ENCODE measurements around the gene SLC16A11. TPM values are rescaled to one million over a fixed set of nuclear protein-coding genes. Genes with fewer than 3 reads are reported as not detected.

Gene SLC16A11
- total and polyA plus RNA-seq, 8 donors: 0.68 to 3.7 (median 2.3) TPM; not detected in 5

GRCh38 chr17:7003745-7004144 is 40.1 kb downstream of the SLC16A11 start:
- no peak for TF ChIP-seq POLR2A (IDR thresholded peaks at IDR 0.05)
- TF ChIP-seq POLR2AphosphoS5 (IDR thresholded peaks at IDR 0.05): no peak
- TF ChIP-seq EP300 (IDR thresholded peaks at IDR 0.05): no peak
- no peak for TF ChIP-seq CTCF (IDR thresholded peaks at IDR 0.05)
- Histone ChIP-seq H3K27ac (no peak overlapping the region), H3K36me3 (peaks cover 34 to 77% (median 69%) of the 10 kb centered on the region in 4 donors), H3K27me3 (no peaks in the 10 kb centered on the region), H3K4me3 (no peak overlapping the region), H3K9me3 (no peaks in the 10 kb centered on the region), H3K4me1 (peaks cover 0 to 16% (median 8%) of the 10 kb centered on the region in 4 donors)
- intact Hi-C loops (cut with DNase I; ENCODE audit: low total_unique reads): loop anchor here (5.0 to 10.0 kb wide), 2 partner anchors 86 to 339 kb away; no protein-coding TSS in a partner anchor
- no peak for DNase-seq
- WGBS, 5 donors: 88 to 96% (median 91%) methylated on average over 2 of the region's 2 CpGs

- Histone ChIP-seq H3K4me1 (peaks cover 0 to 5% (median 2%) of the 10 kb centered on the region in 4 donors), H3K4me3 (no peak overlapping the region), H3K9me3 (no peaks in the 10 kb centered on the region), H3K27ac (no peak overlapping the region), H3K27me3 (no peaks in the 10 kb centered on the region), H3K36me3 (peaks cover 34 to 73% (median 72%) of the 10 kb centered on the region in 4 donors)
- intact Hi-C loops (cut with DNase I; ENCODE audit: low total_unique reads): loop anchor here (5.0 to 10.0 kb wide), 2 partner anchors 85 to 338 kb away; no protein-coding TSS in a partner anchor
- DNase-seq: no peak
- no peak for TF ChIP-seq EP300 (IDR thresholded peaks at IDR 0.05)
- no peak for TF ChIP-seq POLR2A (IDR thresholded peaks at IDR 0.05)
- TF ChIP-seq CTCF (IDR thresholded peaks at IDR 0.05): no peak
- no peak for TF ChIP-seq POLR2AphosphoS5 (IDR thresholded peaks at IDR 0.05)
- 87 to 97% (median 91%) methylated on average over 6 of the region's 6 CpGs for WGBS, 5 donors
Measured at GRCh38 chr17:7002288-7003047, 41.4 kb downstream of the SLC16A11 start.

GRCh38 chr17:7001318-7001961 is 42.5 kb downstream of the SLC16A11 start:
- Histone ChIP-seq H3K9me3 (no peaks in the 10 kb centered on the region), H3K4me3 (no peak overlapping the region), H3K27me3 (no peaks in the 10 kb centered on the region), H3K4me1 (peaks cover 1 to 9% (median 2%) of the 10 kb centered on the region in 4 donors), H3K27ac (no peak overlapping the region), H3K36me3 (peaks cover 29 to 72% (median 70%) of the 10 kb centered on the region in 4 donors)
- 75 to 78% (median 76%) methylated on average over 10 of the region's 10 CpGs for WGBS, 5 donors
- intact Hi-C loops (cut with DNase I; ENCODE audit: low total_unique reads): loop anchor here (5.0 to 10.0 kb wide), 2 partner anchors 84 to 337 kb away; no protein-coding TSS in a partner anchor
- TF ChIP-seq POLR2AphosphoS5 (IDR thresholded peaks at IDR 0.05) (no peak), CTCF (IDR thresholded peaks at IDR 0.05) (peak in 3 of 7 experiments; percentile 26 to 32 (median 30))
- DNase-seq: peak in 1 of 2 donors; percentile 56

GRCh38 chr17:6998855-6999508 is 44.9 kb downstream of the SLC16A11 start:
- no peak for TF ChIP-seq EP300 (IDR thresholded peaks at IDR 0.05)
- no peak for TF ChIP-seq POLR2AphosphoS5 (IDR thresholded peaks at IDR 0.05)
- H3K36me3 ChIP-seq: peaks cover 27 to 72% (median 69%) of the 10 kb centered on the region in 4 donors
- H3K27me3 ChIP-seq: peaks cover 0 to 9% (median 0%) of the 10 kb centered on the region in 3 donors
- WGBS, 5 donors: 79 to 86% (median 83%) methylated on average over 11 of the region's 11 CpGs
- no peaks in the 10 kb centered on the region for H3K9me3 ChIP-seq
- no peak for DNase-seq
- H3K4me1 ChIP-seq: peaks cover 12 to 20% (median 15%) of the 10 kb centered on the region in 4 donors
- H3K27ac ChIP-seq: no peak overlapping the region
- intact Hi-C loops (cut with DNase I; ENCODE audit: low total_unique reads): no loop called here
- H3K4me3 ChIP-seq: no peak overlapping the region

Data from stomach (tissue), 9 donors.